Keratinocyte (primary cell): ENCODE results near the gene TTC28. TPM values are rescaled to one million over a fixed set of nuclear protein-coding genes. Genes with fewer than 3 reads are reported as not detected.

Experiments
- DNase-seq: peaks from one replicate; pipeline ENCODE4 v3.0.0-alpha.2; 2011; ENCODE audit warnings: low read depth, missing footprints, low spot score
- FAIRE-seq: peaks from 2 replicates; lab custom pipeline; 2011; peaks lifted over from hg19 to GRCh38; lab: Jason Lieb, UNC
- H2AFZ ChIP-seq: 2 replicates; pipeline ENCODE4 v1.6.0; 2012; ENCODE audit warnings: low read length, control low read depth, inconsistent platforms; ENCODE audit not compliant: control insufficient read depth
- H3K27ac ChIP-seq: 2 replicates; pipeline ENCODE4 v1.5.1; 2011; ENCODE audit warnings: low read length; ENCODE audit not compliant: control insufficient read depth, insufficient read depth
- H3K27me3 ChIP-seq: 3 replicates; pipeline ENCODE4 v1.6.0; 2011; ENCODE audit warnings: low read length; ENCODE audit not compliant: control insufficient read depth, insufficient read depth; ENCODE audit errors: extremely low read depth
- H3K36me3 ChIP-seq, 2 experiments: 2 replicates in 1 of 2; 3 replicates in 1 of 2; pipeline ENCODE4 v1.5.1; 2011; ENCODE audit warnings: low read length in 2 of 2, mild to moderate bottlenecking in 1 of 2; ENCODE audit not compliant: control insufficient read depth in 2 of 2, insufficient read depth in 2 of 2; ENCODE audit errors: extremely low read depth in 1 of 2
- H3K4me1 ChIP-seq: 3 replicates; pipeline ENCODE4 v1.5.1; 2011; ENCODE audit warnings: low read length; ENCODE audit not compliant: control insufficient read depth, insufficient read depth; ENCODE audit errors: extremely low read depth
- H3K4me2 ChIP-seq: 3 replicates; pipeline ENCODE4 v1.6.0; 2011; ENCODE audit warnings: low read depth, low read length; ENCODE audit not compliant: control insufficient read depth, insufficient read depth; ENCODE audit errors: extremely low read depth
- H3K4me3 ChIP-seq, 3 experiments: fragments of 200-600 bp in 1 of 3; sonication (generic) in 1 of 3; 2 replicates in 2 of 3; 3 replicates in 1 of 3; pipeline ENCODE4 v1.5.1; 2011 to 2016; ENCODE audit warnings: low read length in 3 of 3, mild to moderate bottlenecking in 3 of 3, control low read depth in 2 of 3, inconsistent platforms in 1 of 3, low read depth in 1 of 3, mixed read lengths in 1 of 3, mixed run types in 1 of 3, moderate library complexity in 1 of 3; ENCODE audit not compliant: control insufficient read depth in 2 of 3, insufficient read depth in 2 of 3; ENCODE audit errors: extremely low read depth in 1 of 3
- H3K79me2 ChIP-seq: 2 replicates; pipeline ENCODE4 v1.6.0; 2012; ENCODE audit warnings: low read length; ENCODE audit not compliant: control insufficient read depth, insufficient read depth
- H3K9ac ChIP-seq: 3 replicates; pipeline ENCODE4 v1.6.0; 2011; ENCODE audit warnings: low read length; ENCODE audit not compliant: control insufficient read depth, insufficient read depth; ENCODE audit errors: extremely low read depth
- H3K9me1 ChIP-seq: 3 replicates; pipeline ENCODE4 v1.6.0; 2011; ENCODE audit warnings: low read length; ENCODE audit not compliant: control insufficient read depth, insufficient read depth; ENCODE audit errors: extremely low read depth
- H3K9me3 ChIP-seq: 2 replicates; pipeline ENCODE4 v1.5.1; 2012; ENCODE audit warnings: low read depth, low read length; ENCODE audit not compliant: control insufficient read depth
- H4K20me1 ChIP-seq: 3 replicates; pipeline ENCODE4 v1.6.0; 2011; ENCODE audit warnings: low read length; ENCODE audit not compliant: control insufficient read depth, insufficient read depth; ENCODE audit errors: extremely low read depth
- CTCF ChIP-seq, 3 experiments: IDR thresholded peaks in 1 of 3; conservative IDR thresholded peaks in 1 of 3; optimal IDR thresholded peaks in 1 of 3; 2 replicates in 2 of 3; 3 replicates in 1 of 3; pipeline versions ENCODE3 to v1.5.1; 2011; ENCODE audit warnings: low read length in 3 of 3, mild to moderate bottlenecking in 3 of 3, moderate library complexity in 2 of 3, control low read depth in 1 of 3, inconsistent platforms in 1 of 3; ENCODE audit not compliant: insufficient read depth in 2 of 3; ENCODE audit errors: extremely low read depth in 1 of 3
- EZH2 ChIP-seq: IDR thresholded peaks from one replicate; pipeline ENCODE4 v1.6.1; 2012; ENCODE audit warnings: inconsistent platforms, mild to moderate bottlenecking, low read length, moderate library complexity
- dilution Hi-C: fragments of 300-500 bp; cut with MboI; formaldehyde crosslinking; loops from one replicate; pipeline ENCODE4 v1.7.0; 2020; ENCODE audit warnings: low sequenced_read_pairs; ENCODE audit not compliant: extremely low pct_ligation_motif_present
- polyA plus RNA-seq, 5 experiments: library from polyadenylated mRNA; depleted of rRNA in 3 of 5; stranded (reverse) in 3 of 5; stranded (forward) in 1 of 5; unstranded in 1 of 5; fragments of >200 nt; gene quantifications; 1 replicate in 1 of 5; 2 replicates in 3 of 5; 3 replicates in 1 of 5; pipeline versions ENCODE4 v1.2.1 to v1.2.3, GENCODE V29; 2011 to 2012; ENCODE audit warnings: missing spikeins in 2 of 5, low read depth in 1 of 5, low replicate concordance in 1 of 5

The TTC28 gene
- polyA plus RNA-seq, 1 donor (not counting 4 experiments of a cell fraction or from before 2014, with no cell fraction given), result 0.66 TPM

GRCh38 chr22:28369854-28370253 lies 309.8 kb downstream of the TTC28 start:
- peaks cover 2% of the 10 kb centered on the region for H3K4me1 ChIP-seq
- TF ChIP-seq EZH2, result no peak
- no peak for TF ChIP-seq CTCF (optimal IDR thresholded peaks at IDR 0.05 in 1 of 3, IDR thresholded peaks at IDR 0.05 in 1 of 3, conservative IDR thresholded peaks at IDR 0.05 in 1 of 3; ENCODE audit: extremely low read depth in 1 of 3, insufficient read depth in 2 of 3, low read length in 3 of 3)
- no peaks in the 10 kb centered on the region for H3K27me3 ChIP-seq
- no peak overlapping the region for H3K4me3 ChIP-seq
- no peak overlapping the region for H3K27ac ChIP-seq
- FAIRE-seq (no peak), DNase-seq (no peak)
- dilution Hi-C loops, result no loop called here
- H3K9ac ChIP-seq, result no peak overlapping the region
- no peak overlapping the region for H3K4me2 ChIP-seq
- no peaks in the 10 kb centered on the region for H3K79me2 ChIP-seq
- no peaks in the 10 kb centered on the region for H3K9me3 ChIP-seq
- H3K36me3 ChIP-seq, result no peaks in the 10 kb centered on the region
- no peaks in the 10 kb centered on the region for H3K9me1 ChIP-seq
- no peak overlapping the region for H2AFZ ChIP-seq
- H4K20me1 ChIP-seq, result no peaks in the 10 kb centered on the region

- no peak overlapping the region for H3K4me2 ChIP-seq
- H3K9me1 ChIP-seq, result no peaks in the 10 kb centered on the region
- H3K4me1 ChIP-seq, result peaks cover 2% of the 10 kb centered on the region
- DNase-seq (no peak), FAIRE-seq (no peak)
- H3K79me2 ChIP-seq, result no peaks in the 10 kb centered on the region
- H4K20me1 ChIP-seq, result no peaks in the 10 kb centered on the region
- no peak for TF ChIP-seq EZH2
- no peak for TF ChIP-seq CTCF (optimal IDR thresholded peaks at IDR 0.05 in 1 of 3, IDR thresholded peaks at IDR 0.05 in 1 of 3, conservative IDR thresholded peaks at IDR 0.05 in 1 of 3; ENCODE audit: extremely low read depth in 1 of 3, insufficient read depth in 2 of 3, low read length in 3 of 3)
- H3K27ac ChIP-seq, result no peak overlapping the region
- no peaks in the 10 kb centered on the region for H3K9me3 ChIP-seq
- H3K4me3 ChIP-seq, result no peak overlapping the region
- no peak overlapping the region for H2AFZ ChIP-seq
- no peak overlapping the region for H3K9ac ChIP-seq
- dilution Hi-C loops, result no loop called here
- no peaks in the 10 kb centered on the region for H3K27me3 ChIP-seq
- no peaks in the 10 kb centered on the region for H3K36me3 ChIP-seq
Measured at GRCh38 chr22:28366856-28367255, 312.8 kb downstream of the TTC28 start.
